Spleen (tissue), 11 donors: ENCODE data around the gene RYR3. TPM values are rescaled to one million over a fixed set of nuclear protein-coding genes. Genes with fewer than 3 reads are reported as not detected.

Experiments used
- DNase-seq: peaks from one replicate; pipeline ENCODE4 v3.0.0-alpha.2; 2020
- H3K27ac ChIP-seq, 8 donors: fragments of 200-600 bp; sonication (generic) in 7 of 8; 1 replicate in 4 of 8; 2 replicates in 4 of 8; pipeline versions ENCODE4 v1.5.0 to v1.8.0; 2016 to 2021; ENCODE audit warnings: inconsistent platforms in 4 of 8, mild to moderate bottlenecking in 4 of 8, moderate library complexity in 1 of 8
- H3K27me3 ChIP-seq, 7 donors: fragments of 200-600 bp; sonication (generic) in 6 of 7; replicated peaks in 1 of 7; 1 replicate in 4 of 7; 2 replicates in 3 of 7; pipeline versions ENCODE4 v1.5.0 to v1.8.0; 2016 to 2021; ENCODE audit warnings: inconsistent platforms in 3 of 7, mild to moderate bottlenecking in 1 of 7
- H3K36me3 ChIP-seq, 6 donors: fragments of 200-600 bp; sonication (generic) in 5 of 6; 1 replicate in 4 of 6; 2 replicates in 2 of 6; pipeline versions ENCODE4 v1.5.0 to v1.8.0; 2016 to 2021; ENCODE audit warnings: inconsistent platforms in 2 of 6
- H3K4me1 ChIP-seq, 6 donors: fragments of 200-600 bp; sonication (generic) in 5 of 6; 1 replicate in 3 of 6; 2 replicates in 3 of 6; pipeline versions ENCODE4 v1.5.0 to v1.8.0; 2016 to 2021; ENCODE audit warnings: inconsistent platforms in 3 of 6
- H3K4me3 ChIP-seq, 8 donors: fragments of 200-600 bp; sonication (generic) in 7 of 8; 1 replicate in 4 of 8; 2 replicates in 4 of 8; pipeline versions ENCODE4 v1.5.0 to v1.8.0; 2016 to 2021; ENCODE audit warnings: inconsistent platforms in 4 of 8, mild to moderate bottlenecking in 4 of 8, moderate library complexity in 2 of 8
- H3K9me3 ChIP-seq, 8 donors: fragments of 200-600 bp; sonication (generic) in 7 of 8; 1 replicate in 4 of 8; 2 replicates in 4 of 8; pipeline versions ENCODE4 v1.5.0 to v1.8.0; 2016 to 2021; ENCODE audit warnings: inconsistent platforms in 4 of 8
- POLR2A ChIP-seq, 3 donors: fragments of 450-650 bp; IDR thresholded peaks; one replicate each; pipeline ENCODE4 v1.5.1; 2017; ENCODE audit warnings: antibody characterized with exemption in 3 of 3, mild to moderate bottlenecking in 1 of 3
- POLR2AphosphoS5 ChIP-seq, 3 donors: sonication (generic); formaldehyde crosslinking; IDR thresholded peaks; one replicate each; pipeline ENCODE4 v1.5.1; 2017; ENCODE audit warnings: antibody characterized with exemption in 3 of 3
- WGBS, 5 donors: extraction: QIAGEN DNeasy Blood & Tissue Kit in 3 of 5; methylation state at CpG; one replicate each; pipeline versions ENCODE4 v1.1.5 to v1.1.7; 2013 to 2018; 5-methylcytosine and 5-hydroxymethylcytosine counted together
- intact Hi-C: fragments of 100-400 bp; cut with DNase I; formaldehyde crosslinking; loops from one replicate; pipeline ENCODE4 v1.15.0; 2023; ENCODE audit warnings: low total_unique reads
- polyA plus RNA-seq, 3 donors: library from polyadenylated mRNA; stranded (reverse); fragments of 200-250 nt; gene quantifications; one replicate each; pipeline ENCODE4 v1.2.1, GENCODE V29; 2013
- total RNA-seq, 7 donors: library from RNA; depleted of rRNA in 3 of 7; stranded (reverse); fragments of >200 nt in 3 of 7; fragmentation: NEBNext Ultra II Directional in 4 of 7; extraction: Animal tissue kit (Norgen Biotek cat#: 25700) in 4 of 7; gene quantifications; one replicate each; pipeline versions ENCODE4 v1.1.0 to v1.2.1, GENCODE V29; 2016 to 2021
- TF ChIP-seq, protein P1 (sequence below), 11 experiments: fragments of 200-600 bp in 7 of 11; fragments of 450-650 bp in 4 of 11; sonication (generic) in 4 of 11; IDR thresholded peaks in 8 of 11; conservative IDR thresholded peaks in 3 of 11; 1 replicate in 7 of 11; 2 replicates in 4 of 11; pipeline versions ENCODE4 v1.4.0 to v1.8.0; 2016 to 2021; ENCODE audit warnings: antibody characterized with exemption in 11 of 11, inconsistent platforms in 4 of 11, mild to moderate bottlenecking in 1 of 11
- donor health status: healthy with polysubstance abuse.
- donor health status: DM: no; HTN: no; CAD: no; lungs with moderate emphysema.
- donor health status: DM: no; HTN: no; CAD: no.
- donor health status: Bipolar disorder and iron deficiency.
- donor health status: healthy.
- donor health status: DM: no; HTN: no; CAD: no.
- donor health status: DM: yes; HTN: yes; CAD: no.

Gene RYR3
- total and polyA plus RNA-seq, 10 donors = 0.11 to 5.9 (median 1.3) TPM

DNA sequence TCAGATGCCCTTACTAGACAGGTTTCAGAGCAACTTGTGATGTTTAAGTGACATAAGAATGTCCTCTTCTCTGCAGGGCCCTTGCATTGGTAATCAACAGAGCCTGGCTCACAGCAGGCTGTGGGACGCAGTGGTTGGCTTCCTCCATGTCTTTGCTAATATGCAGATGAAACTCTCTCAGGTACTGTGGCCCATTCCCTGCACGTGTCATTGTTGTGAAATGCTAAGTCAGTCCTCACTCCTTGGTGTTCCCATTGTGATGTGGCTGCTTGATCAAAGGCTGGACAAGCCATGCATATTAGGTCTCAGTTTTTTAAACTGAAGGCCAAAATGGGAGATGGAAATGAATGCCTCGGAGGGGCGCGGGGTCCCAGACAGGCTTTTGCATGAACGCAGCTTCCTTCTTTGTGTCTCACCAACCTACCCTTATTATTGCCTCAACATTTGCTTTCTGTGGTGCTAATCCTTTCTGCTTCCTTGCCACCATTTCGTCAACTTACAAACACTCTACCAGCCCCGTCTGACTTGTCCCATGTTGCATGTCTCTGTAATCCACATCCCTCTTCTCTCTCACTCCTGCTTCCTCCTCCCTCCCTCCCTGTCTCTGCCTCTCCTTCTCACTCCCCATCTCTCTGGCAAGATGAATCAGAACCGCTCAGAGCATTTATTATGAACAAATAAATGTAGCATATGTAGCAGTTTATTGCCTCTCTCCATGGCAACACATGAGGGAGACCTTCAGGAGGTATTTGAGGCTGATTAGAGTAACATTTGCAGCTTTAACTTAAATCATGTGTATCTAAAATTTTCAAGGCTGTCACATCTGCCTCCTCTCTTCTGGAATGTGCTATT is 524.4 kb downstream of the RYR3 start:
- no peak for DNase-seq
- 58 to 68% (median 60%) methylated on average over 9 of the region's 9 CpGs for WGBS, 5 donors
- no peaks in the 10 kb centered on the region for H3K27me3 ChIP-seq
- H3K36me3 ChIP-seq = no peaks in the 10 kb centered on the region
- no peak overlapping the region for H3K4me3 ChIP-seq
- intact Hi-C loops = no loop called here
- TF ChIP-seq POLR2A (IDR thresholded peaks at IDR 0.05) (no peak), POLR2AphosphoS5 (IDR thresholded peaks at IDR 0.05) (no peak)
- TF ChIP-seq, protein P1, sequence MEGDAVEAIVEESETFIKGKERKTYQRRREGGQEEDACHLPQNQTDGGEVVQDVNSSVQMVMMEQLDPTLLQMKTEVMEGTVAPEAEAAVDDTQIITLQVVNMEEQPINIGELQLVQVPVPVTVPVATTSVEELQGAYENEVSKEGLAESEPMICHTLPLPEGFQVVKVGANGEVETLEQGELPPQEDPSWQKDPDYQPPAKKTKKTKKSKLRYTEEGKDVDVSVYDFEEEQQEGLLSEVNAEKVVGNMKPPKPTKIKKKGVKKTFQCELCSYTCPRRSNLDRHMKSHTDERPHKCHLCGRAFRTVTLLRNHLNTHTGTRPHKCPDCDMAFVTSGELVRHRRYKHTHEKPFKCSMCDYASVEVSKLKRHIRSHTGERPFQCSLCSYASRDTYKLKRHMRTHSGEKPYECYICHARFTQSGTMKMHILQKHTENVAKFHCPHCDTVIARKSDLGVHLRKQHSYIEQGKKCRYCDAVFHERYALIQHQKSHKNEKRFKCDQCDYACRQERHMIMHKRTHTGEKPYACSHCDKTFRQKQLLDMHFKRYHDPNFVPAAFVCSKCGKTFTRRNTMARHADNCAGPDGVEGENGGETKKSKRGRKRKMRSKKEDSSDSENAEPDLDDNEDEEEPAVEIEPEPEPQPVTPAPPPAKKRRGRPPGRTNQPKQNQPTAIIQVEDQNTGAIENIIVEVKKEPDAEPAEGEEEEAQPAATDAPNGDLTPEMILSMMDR (IDR thresholded peaks at IDR 0.05 in 8 of 11, conservative IDR thresholded peaks at IDR 0.05 in 3 of 11) = no peak
- no peaks in the 10 kb centered on the region for H3K9me3 ChIP-seq
- H3K4me1 ChIP-seq = no peaks in the 10 kb centered on the region
- H3K27ac ChIP-seq = no peak overlapping the region

DNA sequence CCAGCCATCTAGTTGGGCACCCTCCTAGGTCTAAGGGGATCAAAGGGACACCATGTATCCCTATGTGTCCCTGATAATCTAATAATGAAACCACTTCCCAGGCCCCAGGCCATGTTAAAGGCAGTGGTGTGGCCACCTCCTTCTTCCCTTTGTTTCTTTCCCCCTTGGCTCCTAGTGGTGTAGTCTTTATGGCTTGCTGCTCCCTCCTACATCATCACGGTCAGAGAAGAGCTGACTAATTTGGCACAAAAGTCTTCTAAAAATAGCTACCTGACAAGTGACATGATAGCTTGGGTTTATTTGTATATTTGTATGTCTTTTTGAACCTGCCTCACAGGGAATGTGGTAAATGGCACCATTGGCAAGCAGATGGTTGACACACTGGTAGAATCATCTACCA is 526.5 kb downstream of the RYR3 start:
- Histone ChIP-seq H3K27me3 (peaks cover 0 to 6% (median 0%) of the 10 kb centered on the region in 7 donors), H3K36me3 (no peaks in the 10 kb centered on the region), H3K4me3 (no peak overlapping the region), H3K4me1 (no peaks in the 10 kb centered on the region), H3K9me3 (no peaks in the 10 kb centered on the region), H3K27ac (no peak overlapping the region)
- intact Hi-C loops = no loop called here
- no peak for TF ChIP-seq POLR2A (IDR thresholded peaks at IDR 0.05)
- TF ChIP-seq, protein P1 (IDR thresholded peaks at IDR 0.05 in 8 of 11, conservative IDR thresholded peaks at IDR 0.05 in 3 of 11) = no peak
- TF ChIP-seq POLR2AphosphoS5 (IDR thresholded peaks at IDR 0.05) = no peak
- DNase-seq = no peak
- 73 to 85% (median 79%) methylated on average over 1 of the region's 1 CpG for WGBS, 5 donors

DNA sequence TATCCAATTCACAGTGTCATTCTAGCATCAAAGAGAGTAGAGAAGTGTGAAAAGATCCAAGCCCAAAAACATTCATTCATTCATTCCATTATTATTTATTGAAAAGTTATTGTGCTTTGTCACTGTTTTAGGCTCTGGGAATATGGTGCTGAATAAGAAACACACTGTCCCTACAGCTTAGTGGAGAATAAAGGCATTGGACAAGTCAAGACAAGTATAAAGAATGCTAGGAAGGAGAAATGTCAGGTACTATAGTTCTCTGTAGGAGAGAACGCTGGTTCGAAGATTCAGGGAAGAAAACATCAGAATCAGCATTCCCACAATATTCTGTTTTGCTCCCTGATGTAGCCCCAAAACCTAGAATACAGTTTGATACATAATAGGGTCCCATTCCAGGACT is 528.8 kb downstream of the RYR3 start:
- H3K27ac ChIP-seq = no peak overlapping the region
- no peaks in the 10 kb centered on the region for H3K9me3 ChIP-seq
- TF ChIP-seq POLR2AphosphoS5 (IDR thresholded peaks at IDR 0.05) (no peak), POLR2A (IDR thresholded peaks at IDR 0.05) (no peak)
- TF ChIP-seq, protein P1 (IDR thresholded peaks at IDR 0.05 in 8 of 11, conservative IDR thresholded peaks at IDR 0.05 in 3 of 11) = no peak
- WGBS, 5 donors = 85 to 94% (median 93%) methylated on average over 2 of the region's 2 CpGs
- H3K4me1 ChIP-seq = no peaks in the 10 kb centered on the region
- intact Hi-C loops = no loop called here
- no peak for DNase-seq
- H3K4me3 ChIP-seq = no peak overlapping the region
- H3K27me3 ChIP-seq = peaks cover 0 to 6% (median 0%) of the 10 kb centered on the region in 7 donors
- H3K36me3 ChIP-seq = no peaks in the 10 kb centered on the region

DNA sequence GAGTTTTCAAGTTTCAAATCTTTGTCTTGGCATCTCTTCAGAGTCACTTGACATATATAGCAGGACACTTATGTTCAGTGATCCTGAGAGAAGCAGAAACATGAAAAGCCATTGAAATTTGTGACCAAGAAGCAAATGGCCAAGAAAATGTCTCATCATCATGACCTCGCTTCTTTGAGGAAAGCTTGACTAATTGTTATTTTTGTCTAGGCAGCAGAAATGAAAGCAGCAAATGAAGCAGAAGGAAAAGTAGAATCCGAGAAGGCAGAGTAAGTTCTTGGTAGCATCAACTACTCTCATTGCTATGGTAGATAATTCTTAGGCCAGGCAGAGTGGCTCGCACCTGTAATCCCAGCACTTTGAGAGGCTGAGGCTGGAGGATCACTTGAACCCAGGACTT is 529.8 kb downstream of the RYR3 start:
- 83 to 96% (median 93%) methylated on average over 3 of the region's 3 CpGs for WGBS, 5 donors

More for the DNA sequence above, 529.8 kb downstream of the RYR3 start:
- intact Hi-C loops = no loop called here
- no peaks in the 10 kb centered on the region for H3K4me1 ChIP-seq
- H3K9me3 ChIP-seq = no peaks in the 10 kb centered on the region
- peaks cover 0 to 6% (median 0%) of the 10 kb centered on the region in 7 donors for H3K27me3 ChIP-seq
- TF ChIP-seq POLR2AphosphoS5 (IDR thresholded peaks at IDR 0.05) (no peak), POLR2A (IDR thresholded peaks at IDR 0.05) (no peak)
- TF ChIP-seq, protein P1 (IDR thresholded peaks at IDR 0.05 in 8 of 11, conservative IDR thresholded peaks at IDR 0.05 in 3 of 11) = no peak
- no peak overlapping the region for H3K4me3 ChIP-seq
- no peak for DNase-seq
- H3K27ac ChIP-seq = no peak overlapping the region
- no peaks in the 10 kb centered on the region for H3K36me3 ChIP-seq
